ENCODE data around the gene MON1A.

- no peak for TF ChIP-seq CTCF (IDR thresholded peaks at IDR 0.05; ENCODE audit: low read length)
- TF ChIP-seq EZH2 (optimal IDR thresholded peaks at IDR 0.05; ENCODE audit: low read depth, low read length), result no peak
- no peak for TF ChIP-seq EZH2phosphoT487 (IDR thresholded peaks at IDR 0.05; ENCODE audit: low read length)
Measured at GRCh38 chr3:49864505-49864904, 65.1 kb downstream of the MON1A start.
